Activated naive CD8-positive, alpha-beta T cell treated with anti-CD3 and anti-CD28 coated beads for 36 hours (primary cell): ENCODE data around the gene LDLRAD4. TPM values are rescaled to one million over a fixed set of nuclear protein-coding genes. Genes with fewer than 3 reads are reported as not detected.

ENCODE experiments used
- DNase-seq: peaks from one replicate; pipeline ENCODE4 v3.0.0; 2021
- H3K27ac Mint-ChIP-seq: one replicate; pipeline ENCODE4 v1.8.0; 2022; ENCODE audit warnings: mild to moderate bottlenecking, moderate library complexity, mixed read lengths
- H3K27me3 Mint-ChIP-seq: one replicate; pipeline ENCODE4 v1.8.0; 2022; ENCODE audit warnings: mild to moderate bottlenecking, mixed read lengths
- H3K36me3 Mint-ChIP-seq: one replicate; pipeline ENCODE4 v1.8.0; 2021; ENCODE audit warnings: mild to moderate bottlenecking, mixed read lengths
- H3K4me1 Mint-ChIP-seq: one replicate; pipeline ENCODE4 v1.8.0; 2021; ENCODE audit warnings: mixed read lengths
- H3K4me3 Mint-ChIP-seq: one replicate; pipeline ENCODE4 v1.8.0; 2022; ENCODE audit warnings: mild to moderate bottlenecking, moderate library complexity, mixed read lengths
- H3K9me3 Mint-ChIP-seq: one replicate; pipeline ENCODE4 v1.8.0; 2022; ENCODE audit warnings: mixed read lengths
- total RNA-seq, 2 experiments: library from RNA; stranded (reverse); gene quantifications; one replicate each; pipeline ENCODE4 v1.2.3, GENCODE V29; 2021

LDLRAD4 gene
- total RNA-seq, 2 experiments from 2014 or later, result 27.4 to 27.5 TPM

GRCh38 chr18:13389491-13390131, 171.1 kb downstream of the LDLRAD4 start:
- peaks cover 16% of the 10 kb centered on the region for H3K36me3 Mint-ChIP-seq
- peaks cover 24% of the 10 kb centered on the region for H3K4me1 Mint-ChIP-seq
- no peaks in the 10 kb centered on the region for H3K27me3 Mint-ChIP-seq
- H3K9me3 Mint-ChIP-seq, result peaks cover 2% of the 10 kb centered on the region
- no peak for DNase-seq
- no peak overlapping the region for H3K27ac Mint-ChIP-seq
- H3K4me3 Mint-ChIP-seq, result no peak overlapping the region

- no peak for DNase-seq
- peaks cover 20% of the 10 kb centered on the region for H3K4me1 Mint-ChIP-seq
- no peaks in the 10 kb centered on the region for H3K9me3 Mint-ChIP-seq
- H3K4me3 Mint-ChIP-seq, result no peak overlapping the region
- no peaks in the 10 kb centered on the region for H3K27me3 Mint-ChIP-seq
- no peak overlapping the region for H3K27ac Mint-ChIP-seq
- peaks cover 10% of the 10 kb centered on the region for H3K36me3 Mint-ChIP-seq
These were observed 171.6 kb downstream of the LDLRAD4 start for GRCh38 chr18:13390196-13390595.

GRCh38 chr18:13390711-13391110, 172.2 kb downstream of the LDLRAD4 start:
- Mint-ChIP-seq H3K4me1 (peaks cover 18% of the 10 kb centered on the region), H3K27ac (no peak overlapping the region), H3K36me3 (peaks cover 8% of the 10 kb centered on the region), H3K4me3 (no peak overlapping the region), H3K27me3 (no peaks in the 10 kb centered on the region), H3K9me3 (no peaks in the 10 kb centered on the region)
- no peak for DNase-seq

- peaks cover 18% of the 10 kb centered on the region for H3K4me1 Mint-ChIP-seq
- H3K4me3 Mint-ChIP-seq, result no peak overlapping the region
- no peaks in the 10 kb centered on the region for H3K9me3 Mint-ChIP-seq
- peaks cover 6% of the 10 kb centered on the region for H3K36me3 Mint-ChIP-seq
- no peak overlapping the region for H3K27ac Mint-ChIP-seq
- no peaks in the 10 kb centered on the region for H3K27me3 Mint-ChIP-seq
- DNase-seq, result no peak
These were observed 173.6 kb downstream of the LDLRAD4 start for GRCh38 chr18:13392029-13392750.

GRCh38 chr18:13392899-13393298, 174.3 kb downstream of the LDLRAD4 start:
- Mint-ChIP-seq H3K27ac (no peak overlapping the region), H3K4me1 (peaks cover 18% of the 10 kb centered on the region), H3K36me3 (peaks cover 6% of the 10 kb centered on the region), H3K27me3 (no peaks in the 10 kb centered on the region), H3K9me3 (no peaks in the 10 kb centered on the region), H3K4me3 (no peak overlapping the region)
- DNase-seq, result no peak

GRCh38 chr18:13393338-13393737, 174.8 kb downstream of the LDLRAD4 start:
- no peaks in the 10 kb centered on the region for H3K27me3 Mint-ChIP-seq
- H3K4me1 Mint-ChIP-seq, result peaks cover 18% of the 10 kb centered on the region
- H3K9me3 Mint-ChIP-seq, result no peaks in the 10 kb centered on the region
- H3K27ac Mint-ChIP-seq, result no peak overlapping the region
- no peak overlapping the region for H3K4me3 Mint-ChIP-seq
- H3K36me3 Mint-ChIP-seq, result peaks cover 6% of the 10 kb centered on the region
- no peak for DNase-seq

GRCh38 chr18:13394801-13395200, 176.2 kb downstream of the LDLRAD4 start:
- H3K9me3 Mint-ChIP-seq, result no peaks in the 10 kb centered on the region
- H3K36me3 Mint-ChIP-seq, result peaks cover 3% of the 10 kb centered on the region
- no peaks in the 10 kb centered on the region for H3K27me3 Mint-ChIP-seq
- DNase-seq, result no peak
- peaks cover 18% of the 10 kb centered on the region for H3K4me1 Mint-ChIP-seq
- no peak overlapping the region for H3K27ac Mint-ChIP-seq
- H3K4me3 Mint-ChIP-seq, result no peak overlapping the region

- H3K36me3 Mint-ChIP-seq, result peaks cover 3% of the 10 kb centered on the region
- no peaks in the 10 kb centered on the region for H3K27me3 Mint-ChIP-seq
- no peak for DNase-seq
- peaks cover 20% of the 10 kb centered on the region for H3K4me1 Mint-ChIP-seq
- H3K27ac Mint-ChIP-seq, result no peak overlapping the region
- no peaks in the 10 kb centered on the region for H3K9me3 Mint-ChIP-seq
- H3K4me3 Mint-ChIP-seq, result no peak overlapping the region
These were observed 177.0 kb downstream of the LDLRAD4 start for GRCh38 chr18:13395577-13395976.

- Mint-ChIP-seq H3K27ac (no peak overlapping the region), H3K36me3 (peaks cover 3% of the 10 kb centered on the region), H3K4me1 (peaks cover 22% of the 10 kb centered on the region), H3K4me3 (no peak overlapping the region), H3K27me3 (no peaks in the 10 kb centered on the region), H3K9me3 (no peaks in the 10 kb centered on the region)
- DNase-seq, result no peak
These were observed 179.1 kb downstream of the LDLRAD4 start for GRCh38 chr18:13397504-13398163.

- no peak overlapping the region for H3K4me3 Mint-ChIP-seq
- H3K27me3 Mint-ChIP-seq, result no peaks in the 10 kb centered on the region
- DNase-seq, result no peak
- H3K4me1 Mint-ChIP-seq, result peaks cover 21% of the 10 kb centered on the region
- no peaks in the 10 kb centered on the region for H3K9me3 Mint-ChIP-seq
- H3K36me3 Mint-ChIP-seq, result peaks cover 3% of the 10 kb centered on the region
- no peak overlapping the region for H3K27ac Mint-ChIP-seq
These were observed 180.1 kb downstream of the LDLRAD4 start for GRCh38 chr18:13398631-13399030.

- Mint-ChIP-seq H3K27ac (no peak overlapping the region), H3K4me3 (no peak overlapping the region), H3K36me3 (no peaks in the 10 kb centered on the region), H3K27me3 (no peaks in the 10 kb centered on the region), H3K4me1 (peaks cover 15% of the 10 kb centered on the region), H3K9me3 (no peaks in the 10 kb centered on the region)
- DNase-seq, result no peak
These were observed 181.0 kb downstream of the LDLRAD4 start for GRCh38 chr18:13399511-13399910.

- Mint-ChIP-seq H3K9me3 (no peaks in the 10 kb centered on the region), H3K4me3 (no peak overlapping the region), H3K4me1 (peaks cover 15% of the 10 kb centered on the region), H3K27ac (no peak overlapping the region), H3K27me3 (no peaks in the 10 kb centered on the region), H3K36me3 (no peaks in the 10 kb centered on the region)
- DNase-seq, result no peak
These were observed 182.2 kb downstream of the LDLRAD4 start for GRCh38 chr18:13400636-13401315.

GRCh38 chr18:13401404-13401803, 182.8 kb downstream of the LDLRAD4 start:
- Mint-ChIP-seq H3K4me1 (peaks cover 15% of the 10 kb centered on the region), H3K9me3 (no peaks in the 10 kb centered on the region), H3K4me3 (no peak overlapping the region), H3K27me3 (no peaks in the 10 kb centered on the region), H3K27ac (no peak overlapping the region), H3K36me3 (no peaks in the 10 kb centered on the region)
- DNase-seq, result no peak

GRCh38 chr18:13401826-13402225, 183.3 kb downstream of the LDLRAD4 start:
- no peak overlapping the region for H3K4me3 Mint-ChIP-seq
- no peaks in the 10 kb centered on the region for H3K36me3 Mint-ChIP-seq
- no peak for DNase-seq
- no peaks in the 10 kb centered on the region for H3K27me3 Mint-ChIP-seq
- H3K27ac Mint-ChIP-seq, result no peak overlapping the region
- H3K4me1 Mint-ChIP-seq, result peaks cover 17% of the 10 kb centered on the region
- H3K9me3 Mint-ChIP-seq, result no peaks in the 10 kb centered on the region
